ENCODE data around the gene DTX1.

The DTX1 gene

DNA sequence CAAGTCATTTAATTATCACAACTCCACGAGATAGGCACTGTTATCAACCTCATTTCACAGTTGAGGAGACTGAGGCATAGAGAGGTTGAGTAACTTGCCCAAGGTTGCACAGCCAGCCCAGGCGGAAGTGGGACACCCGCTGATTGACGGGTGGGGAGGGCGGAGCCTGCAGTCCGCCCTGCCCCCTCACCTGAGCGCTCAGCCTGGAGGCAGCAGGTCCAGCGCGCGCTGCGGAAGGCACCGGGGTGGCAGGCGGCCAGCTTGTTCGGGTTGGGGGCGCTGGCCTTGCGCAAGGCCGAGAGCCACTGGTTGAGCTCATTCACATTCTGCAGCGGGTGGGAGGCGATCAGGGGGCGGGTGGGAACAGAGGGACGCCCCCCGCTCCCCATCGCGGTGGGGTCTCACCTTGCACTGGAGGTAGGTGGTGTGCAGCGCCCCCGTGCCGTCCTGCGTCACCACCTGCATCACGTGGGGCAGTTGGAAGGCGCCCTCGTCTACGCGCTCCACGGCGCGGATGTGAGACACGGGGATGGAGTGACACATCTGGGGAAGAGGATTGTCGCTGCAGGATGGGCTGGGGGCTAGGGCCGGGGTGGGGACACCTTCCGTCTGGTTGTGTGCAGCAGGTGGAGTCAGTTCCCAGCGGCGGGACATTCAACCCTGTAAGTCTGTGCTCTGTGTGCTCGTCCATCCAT, 47.4 kb downstream of the DTX1 start:
- Histone ChIP-seq H3K9ac (ENCODE audit: low read depth, low read length) (no peak overlapping the region), H3K4me1 (ENCODE audit: control insufficient read depth, insufficient read depth, low read length) (no peaks in the 10 kb centered on the region), H3K4me3 (ENCODE audit: low read depth, low read length) (peak overlapping the region; percentile 64), H3K27me3 (ENCODE audit: control insufficient read depth, insufficient read depth, low read length) (peaks cover 3% of the 10 kb centered on the region), H3K9me3 (ENCODE audit: control insufficient read depth, insufficient read depth, low read length) (no peaks in the 10 kb centered on the region), H3K36me3 (ENCODE audit: control insufficient read depth, insufficient read depth, low read length) (no peaks in the 10 kb centered on the region)

GRCh38 chr12:113104953-113105510, 48.5 kb downstream of the DTX1 start:
- Histone ChIP-seq H3K9ac (ENCODE audit: low read depth, low read length) (no peak overlapping the region), H3K4me1 (ENCODE audit: control insufficient read depth, insufficient read depth, low read length) (no peaks in the 10 kb centered on the region), H3K9me3 (ENCODE audit: control insufficient read depth, insufficient read depth, low read length) (no peaks in the 10 kb centered on the region), H3K4me3 (ENCODE audit: low read depth, low read length) (no peak overlapping the region), H3K27me3 (ENCODE audit: control insufficient read depth, insufficient read depth, low read length) (peaks cover 3% of the 10 kb centered on the region), H3K36me3 (ENCODE audit: control insufficient read depth, insufficient read depth, low read length) (no peaks in the 10 kb centered on the region)

- H3K36me3 ChIP-seq (ENCODE audit: control insufficient read depth, insufficient read depth, low read length), result no peaks in the 10 kb centered on the region
- H3K9me3 ChIP-seq (ENCODE audit: control insufficient read depth, insufficient read depth, low read length), result no peaks in the 10 kb centered on the region
- H3K4me1 ChIP-seq (ENCODE audit: control insufficient read depth, insufficient read depth, low read length), result no peaks in the 10 kb centered on the region
- peaks cover 3% of the 10 kb centered on the region for H3K27me3 ChIP-seq (ENCODE audit: control insufficient read depth, insufficient read depth, low read length)
- no peak overlapping the region for H3K4me3 ChIP-seq (ENCODE audit: low read depth, low read length)
- no peak overlapping the region for H3K9ac ChIP-seq (ENCODE audit: low read depth, low read length)
Measured at GRCh38 chr12:113105606-113106271, 49.2 kb downstream of the DTX1 start.

DNA sequence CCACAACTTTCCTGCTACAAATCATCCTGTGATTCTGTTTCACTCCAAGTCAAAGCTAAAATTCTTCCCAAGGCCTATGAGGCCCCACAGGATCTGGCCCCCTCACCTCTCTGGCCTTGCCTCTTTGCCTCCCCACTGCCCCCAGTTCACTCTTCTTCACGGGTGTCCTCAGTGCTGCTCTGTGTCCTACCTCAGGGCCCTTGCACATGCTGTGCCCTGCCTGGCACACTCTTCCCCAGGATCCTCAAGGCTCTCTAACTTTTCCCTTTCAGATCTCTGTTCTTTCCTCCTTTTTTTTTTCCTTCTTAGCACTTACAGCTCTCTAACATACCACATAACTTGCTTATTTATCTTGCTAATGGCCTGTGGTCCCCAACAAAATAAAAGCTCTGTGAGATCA, 49.8 kb downstream of the DTX1 start:
- H3K4me3 ChIP-seq (ENCODE audit: low read depth, low read length), result no peak overlapping the region
- peaks cover 3% of the 10 kb centered on the region for H3K27me3 ChIP-seq (ENCODE audit: control insufficient read depth, insufficient read depth, low read length)
- H3K9ac ChIP-seq (ENCODE audit: low read depth, low read length), result no peak overlapping the region
- no peaks in the 10 kb centered on the region for H3K36me3 ChIP-seq (ENCODE audit: control insufficient read depth, insufficient read depth, low read length)
- no peaks in the 10 kb centered on the region for H3K4me1 ChIP-seq (ENCODE audit: control insufficient read depth, insufficient read depth, low read length)
- no peaks in the 10 kb centered on the region for H3K9me3 ChIP-seq (ENCODE audit: control insufficient read depth, insufficient read depth, low read length)

DNA sequence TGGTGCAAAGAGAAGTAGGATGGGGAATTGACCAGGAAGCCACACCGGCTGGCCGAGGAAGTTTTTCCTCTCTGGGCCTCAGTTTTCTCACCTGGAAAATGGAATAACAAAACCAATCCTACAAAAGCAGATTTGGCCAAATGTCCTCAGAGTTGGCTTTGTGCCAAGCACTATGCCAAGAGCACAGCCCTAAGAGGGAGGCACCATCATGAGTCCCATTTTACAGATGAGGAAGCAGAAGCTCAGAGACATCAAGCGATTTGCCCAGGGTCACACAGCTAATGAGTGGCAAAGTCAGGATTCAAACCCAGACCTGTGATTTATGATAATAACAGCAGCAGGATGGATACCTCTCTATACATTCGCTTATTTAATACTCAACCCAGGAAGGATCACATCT, 51.8 kb downstream of the DTX1 start:
- no peak overlapping the region for H3K9ac ChIP-seq (ENCODE audit: low read depth, low read length)
- H3K27me3 ChIP-seq (ENCODE audit: control insufficient read depth, insufficient read depth, low read length), result peaks cover 3% of the 10 kb centered on the region
- no peak overlapping the region for H3K4me3 ChIP-seq (ENCODE audit: low read depth, low read length)
- H3K9me3 ChIP-seq (ENCODE audit: control insufficient read depth, insufficient read depth, low read length), result no peaks in the 10 kb centered on the region
- H3K4me1 ChIP-seq (ENCODE audit: control insufficient read depth, insufficient read depth, low read length), result no peaks in the 10 kb centered on the region
- no peaks in the 10 kb centered on the region for H3K36me3 ChIP-seq (ENCODE audit: control insufficient read depth, insufficient read depth, low read length)

- no peaks in the 10 kb centered on the region for H3K9me3 ChIP-seq (ENCODE audit: control insufficient read depth, insufficient read depth, low read length)
- no peak overlapping the region for H3K9ac ChIP-seq (ENCODE audit: low read depth, low read length)
- H3K4me1 ChIP-seq (ENCODE audit: control insufficient read depth, insufficient read depth, low read length), result no peaks in the 10 kb centered on the region
- no peaks in the 10 kb centered on the region for H3K36me3 ChIP-seq (ENCODE audit: control insufficient read depth, insufficient read depth, low read length)
- H3K4me3 ChIP-seq (ENCODE audit: low read depth, low read length), result no peak overlapping the region
- H3K27me3 ChIP-seq (ENCODE audit: control insufficient read depth, insufficient read depth, low read length), result peaks cover 3% of the 10 kb centered on the region
Measured at GRCh38 chr12:113109360-113109759, 52.8 kb downstream of the DTX1 start.

DNA sequence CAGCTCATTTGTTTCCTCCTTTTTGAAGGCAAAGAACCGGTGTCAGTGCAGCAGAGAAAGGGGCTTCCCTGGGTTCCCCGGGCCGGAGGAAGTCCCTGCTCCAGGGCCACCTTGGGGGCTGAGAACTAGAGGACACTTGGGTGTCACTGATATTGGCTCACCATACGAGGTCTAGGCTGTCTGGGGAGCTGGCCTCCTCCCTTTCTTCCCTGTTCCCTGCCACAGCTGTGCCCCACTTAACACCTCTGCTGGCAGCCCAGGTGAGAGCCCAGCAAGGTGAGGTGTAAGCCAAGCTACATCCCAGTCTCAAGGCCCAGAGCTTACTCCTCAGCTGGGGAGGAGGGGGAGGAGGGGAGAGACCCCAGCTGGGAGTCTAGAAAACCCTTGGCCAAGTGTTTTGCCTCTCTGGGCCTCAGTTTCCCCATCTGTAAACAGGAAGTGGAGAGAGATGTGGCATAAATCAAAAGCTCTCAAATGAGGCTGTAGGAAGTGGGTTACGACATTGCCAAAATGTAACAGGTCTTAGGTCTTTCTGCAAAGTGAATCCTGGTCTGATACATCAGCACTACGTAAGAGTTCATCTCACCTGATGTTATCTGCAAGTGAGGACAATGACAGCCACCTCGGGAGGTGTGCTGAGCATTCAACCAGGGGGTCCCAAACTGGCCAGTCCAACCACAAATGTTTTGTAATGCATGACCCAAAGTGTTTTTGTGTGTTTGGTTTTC, 53.5 kb downstream of the DTX1 start:
- H3K27me3 ChIP-seq (ENCODE audit: control insufficient read depth, insufficient read depth, low read length), result no peaks in the 10 kb centered on the region

DNA sequence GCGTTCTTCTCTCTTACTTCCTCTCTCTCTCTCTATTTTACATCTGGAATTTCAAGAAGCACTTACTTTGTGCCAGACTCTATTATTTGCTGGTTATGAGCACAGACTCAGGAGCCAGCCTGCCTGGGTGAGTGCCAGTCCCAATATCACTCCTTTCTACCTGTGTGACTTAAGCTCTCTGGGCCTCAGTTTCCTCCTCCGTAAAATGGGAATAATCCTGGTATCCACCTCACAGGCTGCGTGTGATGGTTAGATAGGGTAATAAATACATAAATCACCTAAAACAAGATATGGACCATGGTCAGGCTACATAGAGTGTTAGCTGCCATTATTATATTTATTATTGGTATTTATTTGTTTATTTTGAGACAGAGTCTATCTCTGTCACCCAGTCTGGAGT, 54.7 kb downstream of the DTX1 start:
- Histone ChIP-seq H3K4me1 (ENCODE audit: control insufficient read depth, insufficient read depth, low read length) (no peaks in the 10 kb centered on the region), H3K9ac (ENCODE audit: low read depth, low read length) (no peak overlapping the region), H3K9me3 (ENCODE audit: control insufficient read depth, insufficient read depth, low read length) (no peaks in the 10 kb centered on the region), H3K4me3 (ENCODE audit: low read depth, low read length) (no peak overlapping the region), H3K27me3 (ENCODE audit: control insufficient read depth, insufficient read depth, low read length) (no peaks in the 10 kb centered on the region), H3K36me3 (ENCODE audit: control insufficient read depth, insufficient read depth, low read length) (no peaks in the 10 kb centered on the region)

More for the DNA sequence above, 53.5 kb downstream of the DTX1 start:
- Histone ChIP-seq H3K4me3 (ENCODE audit: low read depth, low read length) (no peak overlapping the region), H3K9ac (ENCODE audit: low read depth, low read length) (no peak overlapping the region), H3K4me1 (ENCODE audit: control insufficient read depth, insufficient read depth, low read length) (no peaks in the 10 kb centered on the region), H3K9me3 (ENCODE audit: control insufficient read depth, insufficient read depth, low read length) (no peaks in the 10 kb centered on the region), H3K36me3 (ENCODE audit: control insufficient read depth, insufficient read depth, low read length) (no peaks in the 10 kb centered on the region)

GRCh38 chr12:113112043-113112899, 55.7 kb downstream of the DTX1 start:
- no peaks in the 10 kb centered on the region for H3K36me3 ChIP-seq (ENCODE audit: control insufficient read depth, insufficient read depth, low read length)
- H3K9ac ChIP-seq (ENCODE audit: low read depth, low read length), result no peak overlapping the region
- H3K27me3 ChIP-seq (ENCODE audit: control insufficient read depth, insufficient read depth, low read length), result no peaks in the 10 kb centered on the region
- H3K4me1 ChIP-seq (ENCODE audit: control insufficient read depth, insufficient read depth, low read length), result no peaks in the 10 kb centered on the region
- H3K9me3 ChIP-seq (ENCODE audit: control insufficient read depth, insufficient read depth, low read length), result no peaks in the 10 kb centered on the region
- H3K4me3 ChIP-seq (ENCODE audit: low read depth, low read length), result no peak overlapping the region

GRCh38 chr12:113113397-113113796, 56.9 kb downstream of the DTX1 start:
- H3K36me3 ChIP-seq (ENCODE audit: control insufficient read depth, insufficient read depth, low read length), result no peaks in the 10 kb centered on the region
- H3K9ac ChIP-seq (ENCODE audit: low read depth, low read length), result no peak overlapping the region
- no peak overlapping the region for H3K4me3 ChIP-seq (ENCODE audit: low read depth, low read length)

More at GRCh38 chr12:113113397-113113796, 56.9 kb downstream of the DTX1 start:
- no peaks in the 10 kb centered on the region for H3K4me1 ChIP-seq (ENCODE audit: control insufficient read depth, insufficient read depth, low read length)
- H3K27me3 ChIP-seq (ENCODE audit: control insufficient read depth, insufficient read depth, low read length), result no peaks in the 10 kb centered on the region
- no peaks in the 10 kb centered on the region for H3K9me3 ChIP-seq (ENCODE audit: control insufficient read depth, insufficient read depth, low read length)

Measured in iPS-15b (cell line).